Erythroblast (primary cell): ENCODE data around the gene CMTM7.

ENCODE experiments used
- GATA1 ChIP-seq: IDR thresholded peaks from 2 replicates; pipeline ENCODE4 v1.6.1; 2011; ENCODE audit warnings: low read depth, mild to moderate bottlenecking, control low read depth, low read length, moderate library complexity
- POLR2A ChIP-seq: IDR thresholded peaks from 2 replicates; pipeline ENCODE4 v1.6.1; 2011; ENCODE audit warnings: mild to moderate bottlenecking, low read length

DNA sequence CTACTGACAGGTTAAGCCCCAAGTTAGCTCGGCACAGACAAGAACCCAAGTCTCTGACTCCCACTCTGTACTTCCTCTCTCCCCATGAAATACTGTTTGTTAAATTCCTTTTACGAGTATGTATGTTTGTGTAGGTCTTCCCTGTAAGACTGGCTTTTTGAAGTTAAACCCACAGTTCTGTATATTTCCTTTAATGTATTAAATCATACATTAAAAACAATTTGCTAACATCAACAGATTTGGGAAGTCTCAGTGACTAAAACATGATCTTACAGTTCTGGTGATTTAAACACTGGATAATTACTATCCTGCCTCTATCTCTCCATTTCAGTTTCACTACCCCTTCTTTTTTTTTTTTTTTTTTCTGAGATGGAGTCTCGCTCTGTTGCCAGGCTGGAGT lies 106.6 kb downstream of the CMTM7 start:
- no peak for TF ChIP-seq POLR2A
- no peak for TF ChIP-seq GATA1
